GM12878 (cell line): ENCODE data around the gene NINL. TPM values are rescaled to one million over a fixed set of nuclear protein-coding genes. Genes with fewer than 3 reads are reported as not detected.

Source experiments
- ATAC-seq: fragments of 200-7000 bp; cut with Tn5 transposase; 3 replicates; pipeline ENCODE4 v1.9.1; 2020; ENCODE audit warnings: mild to moderate bottlenecking, moderate library complexity
- BruUV-seq: library from RNA; stranded (reverse); fragments of 400-500 nt; replicated peaks from 2 replicates; lab custom pipeline; 2021; lab: Mats Ljungman, UMichigan
- CTCF ChIA-PET: fragments of 300-600 bp; sonication (Branson Sonifier 250); formaldehyde crosslinking; extraction: SDS; loops from one replicate; lab custom pipeline; 2021; ENCODE audit warnings: inconsistent platforms; lab: Yijun Ruan, JAX
- POLR2A ChIA-PET: fragments of 350-600 bp; formaldehyde crosslinking; extraction: SDS; loops from one replicate; lab custom pipeline; 2021; ENCODE audit warnings: inconsistent platforms; lab: Charles Lee
- RAD21 ChIA-PET: fragments of 300-600 bp; sonication (Branson Sonifier 250); formaldehyde crosslinking; loops from one replicate; lab custom pipeline; 2023; ENCODE audit warnings: antibody characterized with exemption; ENCODE audit not compliant: unreplicated experiment; lab: Charles Lee
- SMC1A ChIA-PET: fragments of 300-600 bp; sonication (Branson Sonifier 250); formaldehyde crosslinking; loops from one replicate; lab custom pipeline; 2023; ENCODE audit not compliant: unreplicated experiment, uncharacterized antibody; lab: Charles Lee
- DNase-seq: peaks from one replicate; pipeline ENCODE4 v3.0.0-alpha.2; 2011; ENCODE audit warnings: low read depth, low spot score
- FAIRE-seq: peaks from 3 replicates; lab custom pipeline; 2011; peaks lifted over from hg19 to GRCh38; lab: Jason Lieb, UNC
- H2AFZ ChIP-seq: 2 replicates; pipeline ENCODE4 v1.6.0; 2011; ENCODE audit warnings: low read depth, low read length, control low read depth; ENCODE audit not compliant: control insufficient read depth
- H3K27ac ChIP-seq: 2 replicates; pipeline ENCODE4 v1.5.1; 2011; ENCODE audit warnings: control low read depth; ENCODE audit not compliant: control insufficient read depth, insufficient read depth
- H3K27me3 ChIP-seq, 2 experiments: replicated peaks in 1 of 2; 2 replicates each; pipeline versions ENCODE4 v1.6.0 to v1.6.1; 2011; ENCODE audit warnings: low read length in 1 of 2; ENCODE audit not compliant: control insufficient read depth in 2 of 2, insufficient read depth in 2 of 2
- H3K36me3 ChIP-seq, 2 experiments: 2 replicates each; pipeline ENCODE4 v1.5.1; 2011; ENCODE audit warnings: low read length in 1 of 2; ENCODE audit not compliant: control insufficient read depth in 2 of 2, insufficient read depth in 2 of 2
- H3K4me1 ChIP-seq: 2 replicates; pipeline ENCODE4 v1.6.1; 2011; ENCODE audit warnings: mild to moderate bottlenecking, low read length, moderate library complexity, mixed read lengths; ENCODE audit not compliant: control insufficient read depth, insufficient read depth
- H3K4me2 ChIP-seq: 2 replicates; pipeline ENCODE4 v1.6.0; 2011; ENCODE audit warnings: control low read depth; ENCODE audit not compliant: control insufficient read depth, insufficient read depth
- H3K4me3 ChIP-seq: fragments of 200-600 bp; sonication (generic); 2 replicates; pipeline ENCODE4 v1.5.1; 2016
- H3K79me2 ChIP-seq: 2 replicates; pipeline ENCODE4 v1.6.0; 2011; ENCODE audit warnings: low read length; ENCODE audit not compliant: control insufficient read depth, insufficient read depth
- H3K9ac ChIP-seq: 2 replicates; pipeline ENCODE4 v1.8.0; 2011; ENCODE audit warnings: low read length, control low read depth, mixed read lengths; ENCODE audit not compliant: control insufficient read depth, insufficient read depth
- H3K9me3 ChIP-seq: replicated peaks from 3 replicates; pipeline ENCODE4 v1.5.1; 2011; ENCODE audit warnings: mild to moderate bottlenecking, low read length; ENCODE audit not compliant: control insufficient read depth, insufficient read depth
- H4K20me1 ChIP-seq: 2 replicates; pipeline ENCODE4 v1.6.0; 2011; ENCODE audit not compliant: control insufficient read depth, insufficient read depth
- ASH2L ChIP-seq: fragments of 300-600, 200-600 bp; sonication (generic); IDR thresholded peaks from 2 replicates; pipeline ENCODE4 v1.6.1; 2017; ENCODE audit warnings: low read depth, mild to moderate bottlenecking, borderline replicate concordance
- CBFB ChIP-seq: IDR thresholded peaks from 2 replicates; pipeline ENCODE4 v1.6.1; 2016; ENCODE audit warnings: antibody characterized with exemption, low read depth
- CHD4 ChIP-seq: fragments of 200-600 bp; sonication (generic); IDR thresholded peaks from 2 replicates; pipeline ENCODE4 v1.6.1; 2016; ENCODE audit warnings: mild to moderate bottlenecking
- CUX1 ChIP-seq: IDR thresholded peaks from 2 replicates; pipeline ENCODE4 v1.6.1; 2012; ENCODE audit warnings: improper control_type of control experiment, low read depth, low read length; ENCODE audit not compliant: insufficient replicate concordance
- GATAD2B ChIP-seq: fragments of 450-650 bp; conservative IDR thresholded peaks from 2 replicates; pipeline ENCODE4 v1.6.1; 2017; ENCODE audit warnings: low read depth, mild to moderate bottlenecking, moderate library complexity
- HDGF ChIP-seq: fragments of 450-650 bp; IDR thresholded peaks from 2 replicates; pipeline ENCODE4 v1.6.1; 2016; ENCODE audit warnings: antibody characterized with exemption
- MYC ChIP-seq: IDR thresholded peaks from 2 replicates; pipeline ENCODE4 v1.6.1; 2011; ENCODE audit warnings: mild to moderate bottlenecking, low read length, moderate library complexity, inconsistent platforms; ENCODE audit not compliant: insufficient read depth, insufficient replicate concordance, insufficient read length, severe bottlenecking
- NFYA ChIP-seq: IDR thresholded peaks from 2 replicates; pipeline ENCODE4 v1.6.1; 2011; ENCODE audit warnings: low read depth, mild to moderate bottlenecking, low read length, improper control_type of control experiment, borderline replicate concordance
- NR2C2 ChIP-seq: IDR thresholded peaks from 2 replicates; pipeline ENCODE4 v1.6.1; 2011; ENCODE audit warnings: borderline replicate concordance, low read depth; ENCODE audit not compliant: control insufficient read depth, insufficient read length
- PAX5 ChIP-seq: IDR thresholded peaks from 2 replicates; pipeline ENCODE4 v1.6.1; 2011; ENCODE audit warnings: low read depth, low read length, borderline replicate concordance
- SP1 ChIP-seq: IDR thresholded peaks from one replicate; pipeline ENCODE4 v1.6.1; 2011; ENCODE audit warnings: low read depth, low read length
- STAT1 ChIP-seq: fragments of 450-650 bp; conservative IDR thresholded peaks from 2 replicates; pipeline ENCODE4 v1.6.1; 2014; ENCODE audit warnings: antibody characterized with exemption, mild to moderate bottlenecking
- ZNF687 ChIP-seq: fragments of 450-650 bp; IDR thresholded peaks from 2 replicates; pipeline ENCODE4 v1.6.1; 2017; ENCODE audit warnings: mild to moderate bottlenecking, moderate library complexity
- ZZZ3 ChIP-seq: IDR thresholded peaks from 2 replicates; pipeline ENCODE4 v1.6.1; 2011; ENCODE audit warnings: low read depth; ENCODE audit not compliant: control insufficient read depth, insufficient read length
- WGBS: methylation state at CpG from one replicate; pipeline ENCODE4 v1.1.6; 2016; ENCODE audit warnings: low lambda C conversion rate; ENCODE audit not compliant: insufficient replicate concordance, insufficient coverage; ENCODE audit errors: missing lambda C conversion rate; 5-methylcytosine and 5-hydroxymethylcytosine counted together
- in situ Hi-C: fragments of 300-500 bp; cut with MboI; formaldehyde crosslinking; loops from 9 replicates; pipeline ENCODE4 v1.14.3; 2018; ENCODE audit warnings: mixed read lengths
- intact Hi-C: fragments of 100-400 bp; cut with micrococcal nuclease; formaldehyde crosslinking; loops from one replicate; pipeline ENCODE4 v1.14.2; 2022; ENCODE audit not compliant: unreplicated experiment
- polyA plus RNA-seq, 11 experiments: library from polyadenylated mRNA; depleted of rRNA in 4 of 11; unstranded in 6 of 11; stranded (reverse) in 5 of 11; fragments of >200 nt; fragmentation: Nextera tagmentation in 4 of 11; fragmentation: Illumina TruSeq in 1 of 11; extraction: Ambion mirVana in 4 of 11; extraction: Trizol in 1 of 11; gene quantifications; 1 replicate in 1 of 11; 2 replicates in 10 of 11; pipeline versions ENCODE4 v1.2.1 to v1.2.3, GENCODE V29; 2011 to 2016; ENCODE audit warnings: inconsistent platforms in 2 of 11, missing spikeins in 2 of 11, low read depth in 1 of 11
- total RNA-seq, 4 experiments: library from RNA; depleted of rRNA in 3 of 4; stranded (reverse); fragments of >200 nt in 3 of 4; fragmentation: Illumina TruSeq in 1 of 4; extraction: Trizol in 1 of 4; gene quantifications; 2 replicates each; pipeline versions ENCODE4 v1.2.1 to v1.2.3, GENCODE V29; 2013 to 2021

The NINL gene
- total and polyA plus RNA-seq, 10 of the 15 experiments (the other 5 are each of a cell fraction or from before 2014, with no cell fraction given), result 0.04 to 0.77 (median 0.23) TPM; not detected in 1

GRCh38 chr20:25544734-25545133 is 40.6 kb downstream of the NINL start (continued):
- TF ChIP-seq CUX1, result no peak
- no peak for TF ChIP-seq CHD4
- no peak for TF ChIP-seq GATAD2B
- no peak for TF ChIP-seq STAT1
- TF ChIP-seq SP1, result no peak
- no peak for TF ChIP-seq NFYA

GRCh38 chr20:25544311-25544710 is 41.0 kb downstream of the NINL start:
- ChIA-PET POLR2A (no interaction called here), SMC1A (no interaction called here), CTCF (no interaction called here), RAD21 (no interaction called here)
- WGBS, result 11% methylated on average over 4 of the region's 4 CpGs
- Histone ChIP-seq H3K4me2 (no peak overlapping the region), H3K4me1 (no peaks in the 10 kb centered on the region), H3K79me2 (no peaks in the 10 kb centered on the region), H3K36me3 (no peaks in the 10 kb centered on the region), H3K4me3 (no peak overlapping the region), H3K9me3 (no peaks in the 10 kb centered on the region), H3K9ac (no peak overlapping the region), H2AFZ (no peak overlapping the region), H3K27me3 (no peaks in the 10 kb centered on the region), H4K20me1 (no peaks in the 10 kb centered on the region), H3K27ac (no peak overlapping the region)
- DNase-seq (no peak), ATAC-seq (no peak), FAIRE-seq (no peak)
- in situ Hi-C loops, result no loop called here
- BruUV-seq, result no TSS peak
- intact Hi-C loops, result no loop called here
- TF ChIP-seq ZNF687, result no peak
- no peak for TF ChIP-seq CBFB
- TF ChIP-seq ASH2L, result no peak
- no peak for TF ChIP-seq ZZZ3
- no peak for TF ChIP-seq PAX5
- no peak for TF ChIP-seq CHD4
- TF ChIP-seq SP1, result no peak
- no peak for TF ChIP-seq HDGF
- no peak for TF ChIP-seq NR2C2
- no peak for TF ChIP-seq MYC
